HG02970 (cell line): ENCODE results near the gene CNFN.
"Not testable (repeated sequence)": the region's sequence is repeated elsewhere in the genome, so short reads cannot be mapped to it uniquely, and the experiment has no call there.

ENCODE experiments used
- ATAC-seq: cut with Tn5 transposase; IDR thresholded peaks from one replicate; pipeline ENCODE4 v1.9.1; 2021; ENCODE audit warnings: mild to moderate bottlenecking, moderate library complexity, moderate number of reproducible peaks; ENCODE audit not compliant: unreplicated experiment, low FRiP score

CNFN gene

GRCh38 chr19:42352301-42353259 is 37.5 kb downstream of the CNFN start:
- no peak for ATAC-seq

- no peak for ATAC-seq
Measured at GRCh38 chr19:42351079-42351735, 38.9 kb downstream of the CNFN start.

DNA sequence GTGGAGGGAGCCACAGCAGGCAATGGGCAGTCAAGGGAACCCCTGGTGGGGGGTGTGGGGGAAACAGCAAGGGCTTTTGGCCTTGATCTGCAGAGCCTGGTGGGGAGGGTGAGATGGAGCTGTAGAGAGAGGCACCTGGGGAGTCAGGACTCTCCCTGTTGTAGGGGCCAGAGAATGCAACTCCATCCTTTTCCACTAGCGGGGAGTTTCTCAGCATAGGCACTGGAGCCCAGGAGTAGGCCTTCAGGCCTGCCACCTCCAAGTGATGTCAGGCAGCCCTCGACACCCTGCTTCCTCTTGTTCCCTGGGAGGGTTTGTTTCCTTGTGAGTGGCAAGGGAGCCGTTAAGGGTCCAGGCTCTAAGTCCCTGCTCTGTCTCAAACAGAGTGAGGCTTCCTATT is 39.7 kb downstream of the CNFN start:
- ATAC-seq, result no peak

DNA sequence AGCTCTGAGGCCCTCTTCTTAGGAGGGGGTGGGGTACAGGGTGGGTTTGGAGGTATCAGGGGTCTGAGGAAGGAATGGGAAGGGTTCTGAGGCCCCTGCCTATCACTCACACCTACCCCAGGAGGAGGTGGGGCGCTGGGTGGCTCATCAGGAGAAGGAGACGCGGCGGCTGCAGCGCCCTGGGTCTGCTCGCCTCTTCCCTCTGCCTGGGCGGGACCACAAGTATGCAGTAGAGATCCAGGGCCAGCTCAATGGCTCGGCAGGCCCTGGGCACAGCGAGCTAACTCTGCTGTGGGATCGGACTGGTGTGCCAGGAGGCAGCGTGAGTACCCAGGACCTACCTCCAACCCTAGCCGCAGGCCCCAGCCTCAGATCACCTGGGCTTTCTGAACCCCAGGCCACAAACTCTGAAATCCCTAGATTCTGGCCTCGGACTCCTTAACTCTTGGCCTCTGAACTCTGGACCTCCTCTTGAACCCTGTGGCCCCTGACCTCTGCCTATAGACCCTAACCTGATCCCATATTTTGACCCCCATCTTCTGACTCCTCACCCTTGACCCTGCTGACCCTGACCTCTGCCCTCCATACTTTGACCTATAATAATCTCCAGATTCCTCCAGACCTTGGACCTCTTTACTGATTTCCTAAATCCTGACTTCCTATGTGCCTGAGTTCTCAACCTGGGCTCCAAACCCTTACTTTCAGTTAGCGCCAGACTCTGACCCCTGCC is 40.6 kb downstream of the CNFN start:
- no peak for ATAC-seq

GRCh38 chr19:42348211-42348610 is 41.9 kb downstream of the CNFN start:
- ATAC-seq, result no peak

- ATAC-seq, result no peak
Measured at GRCh38 chr19:42345191-42345812, 44.8 kb downstream of the CNFN start.

DNA sequence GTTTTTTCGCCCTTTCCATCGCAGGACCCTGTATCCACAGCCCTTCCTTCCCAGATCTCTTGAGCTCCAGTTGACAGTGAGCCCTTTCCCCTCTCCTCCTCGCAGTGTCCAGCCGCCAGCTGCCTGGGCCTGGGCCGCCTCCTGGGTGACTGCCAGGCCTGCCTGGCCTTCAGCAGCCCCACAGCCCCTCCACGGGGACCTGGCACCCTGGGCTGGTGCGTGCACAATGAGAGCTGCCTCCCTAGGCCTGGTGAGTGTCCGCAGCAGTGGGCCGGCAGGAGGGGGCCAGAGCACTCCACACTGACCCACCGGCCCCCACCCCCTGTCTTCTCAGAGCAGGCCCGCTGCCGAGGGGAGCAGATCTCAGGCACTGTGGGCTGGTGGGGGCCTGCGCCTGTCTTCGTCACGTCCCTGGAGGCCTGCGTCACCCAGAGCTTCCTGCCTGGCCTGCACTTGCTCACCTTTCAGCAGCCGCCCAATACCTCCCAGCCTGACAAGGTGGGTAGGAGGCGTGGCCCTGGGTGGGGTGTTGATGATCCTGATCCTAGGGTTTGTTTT is 45.7 kb downstream of the CNFN start:
- no peak for ATAC-seq

DNA sequence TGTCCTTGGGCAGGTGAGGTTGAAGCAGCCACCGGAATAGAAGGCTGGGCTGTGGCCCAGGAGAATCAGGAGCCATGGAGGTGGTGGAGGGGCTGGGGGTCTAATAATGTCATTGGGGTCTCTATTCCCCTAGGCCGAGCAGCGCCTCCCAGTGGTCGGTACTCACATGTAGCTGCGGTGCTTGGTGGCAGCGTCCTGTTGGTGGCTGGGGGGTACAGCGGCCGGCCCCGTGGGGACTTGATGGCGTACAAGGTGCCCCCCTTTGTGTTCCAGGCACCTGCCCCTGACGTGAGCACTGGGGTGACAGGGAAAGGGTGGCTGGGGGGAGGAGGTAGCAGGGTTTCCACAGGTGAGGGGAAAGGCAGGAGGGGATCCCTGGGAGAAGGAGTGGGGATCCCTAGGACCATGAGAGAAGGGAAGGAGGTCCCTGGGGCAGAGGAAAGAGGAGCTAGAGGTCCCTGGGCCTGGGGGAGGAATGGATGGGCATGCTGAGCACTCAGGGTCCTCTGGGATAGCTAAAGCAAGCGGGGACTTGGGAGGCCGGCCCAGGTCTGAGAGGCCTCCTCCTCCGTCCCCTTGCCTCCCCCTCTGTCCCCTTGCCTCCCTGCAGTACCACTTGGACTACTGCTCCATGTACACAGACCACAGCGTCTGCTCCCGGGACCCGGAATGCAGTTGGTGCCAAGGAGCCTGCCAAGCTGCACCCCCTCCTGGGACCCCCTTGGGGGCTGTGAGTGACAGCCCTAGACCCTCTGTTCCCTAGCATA is 46.6 kb downstream of the CNFN start:
- ATAC-seq, result no peak

DNA sequence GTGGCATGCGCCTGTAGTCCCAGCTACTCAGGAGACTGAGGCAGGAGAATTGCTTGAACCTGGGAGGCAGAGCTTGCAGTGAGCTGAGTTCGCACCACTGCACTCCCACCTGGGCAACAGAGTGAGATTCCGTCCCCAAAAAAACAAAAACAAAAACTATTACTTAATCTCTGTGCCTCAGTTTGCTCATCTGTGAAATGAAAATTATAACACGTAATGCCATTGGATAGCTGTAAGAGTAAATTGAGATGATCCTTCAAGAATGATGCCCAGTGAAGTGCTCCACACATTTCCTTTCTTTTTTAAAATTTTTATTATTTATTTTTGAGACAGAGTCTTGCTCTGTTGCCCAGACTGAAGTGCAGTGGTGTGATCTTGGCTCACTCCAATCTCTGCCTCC is 50.2 kb downstream of the CNFN start:
- ATAC-seq, result not testable (repeated sequence)

DNA sequence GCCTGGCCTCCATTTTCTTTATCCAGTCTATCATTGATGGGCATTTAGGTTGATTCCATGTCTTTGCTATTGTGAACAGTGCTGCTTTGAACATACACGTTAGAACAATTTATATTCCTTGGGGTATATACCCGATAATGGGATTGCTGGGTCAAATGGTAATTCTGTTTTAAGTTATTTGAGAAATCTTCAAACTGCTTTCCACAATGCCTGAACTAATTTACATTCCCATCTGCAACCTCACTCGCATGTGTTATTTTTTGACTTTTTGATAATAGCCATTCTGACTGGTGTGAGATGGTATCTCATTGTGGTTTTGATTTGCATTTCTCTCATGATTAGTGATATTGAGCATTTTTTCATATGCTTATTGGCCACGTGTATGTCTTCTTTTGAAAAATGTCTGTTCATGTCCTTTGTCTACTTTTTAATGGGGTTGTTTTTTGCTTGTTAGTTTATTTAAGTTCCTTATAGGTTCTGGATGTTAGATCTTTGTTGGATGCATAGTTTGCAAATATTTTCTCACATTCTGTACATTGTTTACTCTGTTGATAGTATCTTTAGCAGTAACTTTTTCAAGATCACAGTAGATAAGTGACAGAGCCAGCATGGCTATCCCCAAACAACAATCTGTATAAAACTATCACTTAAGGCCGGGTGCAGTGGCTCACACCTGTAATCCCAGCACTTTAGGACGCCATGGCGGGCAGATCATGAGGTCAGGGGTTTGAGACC is 50.8 kb downstream of the CNFN start:
- ATAC-seq, result not testable (repeated sequence)
